HG02588 (cell line): ENCODE measurements around the gene SNUPN.

ENCODE experiments used
- ATAC-seq: cut with Tn5 transposase; IDR thresholded peaks from one replicate; pipeline ENCODE4 v1.9.1; 2021; ENCODE audit warnings: mild to moderate bottlenecking, moderate library complexity; ENCODE audit not compliant: unreplicated experiment

Gene SNUPN

DNA sequence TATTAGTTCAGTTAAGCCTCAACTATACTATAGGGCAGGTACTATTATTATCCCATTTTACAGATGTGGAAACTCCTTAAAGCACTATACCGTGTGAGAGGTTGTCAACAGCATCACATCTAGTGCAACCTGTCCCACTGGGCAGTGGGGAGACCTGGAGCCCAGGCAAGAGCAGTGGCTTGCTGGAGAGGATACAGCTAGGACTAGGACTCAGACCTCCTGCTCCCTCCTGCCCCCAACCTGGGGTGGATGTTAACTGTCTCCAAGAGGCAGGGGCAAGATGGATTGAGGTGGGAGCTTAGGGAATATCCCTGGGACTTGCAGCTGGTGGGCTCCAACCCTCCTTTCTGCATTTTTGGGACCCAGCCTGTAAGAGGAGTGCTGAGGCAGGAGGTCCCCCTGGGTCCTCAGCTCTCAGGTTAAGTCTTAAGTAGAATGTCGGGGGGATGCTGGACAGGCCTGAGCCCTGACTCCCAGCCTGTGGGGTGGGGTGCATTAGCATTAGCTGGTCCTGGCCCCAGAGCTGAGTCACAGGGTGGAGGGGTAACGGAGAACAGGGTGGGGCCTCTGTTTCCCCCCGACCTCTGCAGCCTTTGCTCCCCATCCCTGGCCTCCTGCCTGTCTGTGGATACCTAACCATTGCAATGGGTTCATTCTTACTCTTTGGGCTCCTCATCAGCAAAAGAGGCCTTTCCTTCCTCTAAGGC is 28.8 kb upstream of the SNUPN start:
- ATAC-seq = no peak

DNA sequence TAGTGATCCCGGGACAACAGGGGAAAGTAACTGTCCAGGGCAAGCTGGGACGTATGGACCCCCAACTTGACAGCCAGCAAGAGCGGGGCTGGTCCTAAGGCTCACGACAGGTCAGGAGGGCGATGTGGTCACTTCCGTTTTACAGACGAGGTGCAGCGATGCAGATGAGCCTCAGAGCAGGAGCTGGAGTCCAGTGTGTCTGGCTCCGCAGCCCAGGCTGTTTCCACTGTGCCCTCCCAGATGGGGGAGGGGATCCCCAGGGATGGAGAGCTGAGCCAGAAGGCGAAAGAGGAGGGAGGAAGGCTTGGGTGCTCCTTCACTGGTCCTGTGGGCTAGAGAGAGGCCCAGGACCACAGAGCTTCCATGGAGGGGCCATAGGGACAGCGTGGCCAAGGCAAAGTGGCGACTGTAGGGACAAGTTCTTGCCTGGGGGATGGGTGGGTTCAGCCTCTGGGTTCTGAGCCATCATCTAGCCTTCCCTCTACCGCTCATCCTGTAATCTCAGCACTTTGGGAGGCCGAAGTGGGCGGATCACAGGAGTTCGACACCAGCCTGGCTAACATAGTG is 27.9 kb upstream of the SNUPN start:
- no peak for ATAC-seq

DNA sequence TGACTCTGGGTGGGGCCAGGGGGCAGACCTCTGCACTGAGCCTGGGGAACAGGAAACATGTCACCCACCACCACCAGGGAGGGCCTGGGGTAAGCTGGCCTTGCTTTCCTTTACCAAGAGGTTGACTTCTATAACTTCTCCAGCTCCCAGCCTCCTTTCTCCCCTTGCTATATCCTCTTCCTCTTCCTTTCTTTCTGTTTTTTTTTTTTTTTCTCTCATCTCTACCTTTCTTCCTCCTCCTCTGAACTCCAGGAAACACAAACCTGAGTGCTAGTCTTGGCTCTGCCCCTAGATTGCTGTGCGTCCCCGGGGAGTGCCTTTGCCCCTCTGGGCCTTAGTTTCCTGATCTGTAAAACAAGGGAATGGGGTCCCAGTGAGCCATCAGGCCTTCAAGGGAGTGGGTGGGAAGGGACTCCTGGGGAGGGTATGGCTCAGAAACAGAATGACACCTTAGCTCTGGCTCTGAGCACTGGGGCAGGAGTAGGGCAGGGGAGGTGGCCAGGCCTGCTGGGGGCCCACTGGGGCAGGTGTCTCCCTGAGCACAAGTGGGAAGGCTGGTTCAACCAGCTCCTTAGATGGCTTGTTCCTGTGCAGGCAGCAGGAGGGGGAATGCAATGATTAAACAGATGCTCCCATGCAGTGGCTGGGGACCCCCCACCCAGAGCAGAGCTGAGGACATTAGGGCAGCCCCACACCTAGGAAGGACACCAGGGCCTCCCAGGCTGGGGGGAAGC is 26.5 kb upstream of the SNUPN start:
- no peak for ATAC-seq

DNA sequence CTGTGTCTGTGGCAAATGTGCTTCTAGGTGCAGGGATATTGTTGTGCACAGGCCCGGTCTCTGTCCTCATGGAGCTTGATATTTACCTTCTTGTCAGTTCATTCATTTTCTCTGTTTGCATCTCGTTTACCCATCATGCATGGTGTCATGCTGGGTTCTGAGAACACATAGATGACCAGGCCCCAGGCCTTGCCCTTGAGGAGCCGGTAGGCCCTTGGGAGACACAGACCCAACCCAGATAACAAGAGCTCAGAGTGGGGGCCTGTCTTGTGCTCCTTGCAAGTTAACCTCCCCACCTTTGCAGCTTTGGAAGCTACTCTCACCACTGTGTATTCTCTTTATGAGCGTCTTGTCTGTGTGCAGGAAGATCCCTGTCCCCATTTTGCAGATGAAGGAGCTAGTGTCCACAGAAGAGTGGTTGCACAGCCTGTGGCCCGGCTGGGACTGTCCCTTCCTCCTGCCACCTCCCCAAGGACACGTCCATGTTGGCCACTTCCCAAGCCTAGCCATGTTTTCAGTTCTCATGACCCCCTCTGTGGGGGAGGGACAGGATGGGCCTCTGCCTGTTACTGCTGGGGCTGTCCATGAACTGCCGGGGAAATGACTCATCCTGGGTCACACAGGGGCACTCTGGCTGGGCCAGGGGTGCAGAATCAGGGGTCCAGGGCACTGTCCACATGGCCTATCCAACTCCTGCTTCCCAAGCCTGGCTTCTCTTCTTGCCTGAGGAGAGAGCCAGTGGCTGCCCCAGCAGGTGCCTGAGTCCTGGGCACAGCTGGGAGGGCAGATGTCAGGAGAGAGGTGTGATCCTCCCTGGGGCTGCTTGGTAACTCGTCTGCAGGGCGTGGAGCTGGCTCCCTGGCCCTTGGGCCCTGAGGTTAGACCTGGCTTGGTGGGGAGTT is 25.6 kb upstream of the SNUPN start:
- ATAC-seq = no peak

DNA sequence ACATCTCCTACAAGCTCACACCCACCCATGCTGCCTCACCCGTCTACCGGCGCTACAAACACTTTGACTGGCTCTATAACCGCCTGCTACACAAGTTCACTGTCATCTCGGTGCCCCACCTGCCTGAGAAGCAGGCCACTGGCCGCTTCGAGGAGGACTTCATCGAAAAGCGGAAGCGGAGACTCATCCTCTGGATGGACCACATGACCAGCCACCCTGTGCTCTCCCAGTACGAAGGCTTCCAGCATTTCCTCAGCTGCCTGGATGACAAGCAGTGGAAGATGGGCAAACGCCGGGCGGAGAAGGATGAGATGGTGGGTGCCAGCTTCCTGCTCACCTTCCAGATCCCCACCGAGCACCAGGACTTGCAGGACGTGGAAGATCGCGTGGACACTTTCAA is 24.3 kb upstream of the SNUPN start:
- no peak for ATAC-seq

DNA sequence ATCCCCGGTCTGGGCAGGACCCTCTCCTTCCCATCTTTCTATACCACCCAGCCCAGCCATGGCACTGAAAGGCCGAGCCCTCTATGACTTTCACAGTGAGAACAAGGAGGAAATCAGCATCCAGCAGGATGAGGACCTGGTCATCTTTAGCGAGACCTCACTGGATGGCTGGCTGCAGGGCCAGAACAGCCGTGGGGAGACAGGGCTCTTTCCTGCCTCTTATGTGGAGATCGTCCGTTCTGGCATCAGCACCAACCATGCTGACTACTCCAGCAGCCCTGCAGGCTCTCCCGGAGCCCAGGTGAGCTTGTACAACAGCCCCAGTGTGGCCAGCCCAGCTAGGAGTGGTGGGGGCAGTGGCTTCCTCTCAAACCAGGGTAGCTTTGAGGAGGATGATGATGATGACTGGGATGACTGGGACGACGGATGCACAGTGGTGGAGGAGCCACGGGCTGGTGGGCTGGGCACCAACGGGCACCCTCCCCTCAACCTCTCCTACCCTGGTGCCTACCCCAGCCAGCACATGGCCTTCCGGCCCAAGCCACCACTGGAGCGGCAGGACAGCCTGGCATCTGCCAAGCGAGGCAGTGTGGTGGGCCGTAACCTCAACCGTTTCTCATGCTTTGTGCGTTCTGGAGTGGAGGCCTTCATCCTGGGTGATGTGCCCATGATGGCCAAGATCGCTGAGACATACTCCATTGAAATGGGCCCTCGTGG is 23.7 kb upstream of the SNUPN start:
- no peak for ATAC-seq

DNA sequence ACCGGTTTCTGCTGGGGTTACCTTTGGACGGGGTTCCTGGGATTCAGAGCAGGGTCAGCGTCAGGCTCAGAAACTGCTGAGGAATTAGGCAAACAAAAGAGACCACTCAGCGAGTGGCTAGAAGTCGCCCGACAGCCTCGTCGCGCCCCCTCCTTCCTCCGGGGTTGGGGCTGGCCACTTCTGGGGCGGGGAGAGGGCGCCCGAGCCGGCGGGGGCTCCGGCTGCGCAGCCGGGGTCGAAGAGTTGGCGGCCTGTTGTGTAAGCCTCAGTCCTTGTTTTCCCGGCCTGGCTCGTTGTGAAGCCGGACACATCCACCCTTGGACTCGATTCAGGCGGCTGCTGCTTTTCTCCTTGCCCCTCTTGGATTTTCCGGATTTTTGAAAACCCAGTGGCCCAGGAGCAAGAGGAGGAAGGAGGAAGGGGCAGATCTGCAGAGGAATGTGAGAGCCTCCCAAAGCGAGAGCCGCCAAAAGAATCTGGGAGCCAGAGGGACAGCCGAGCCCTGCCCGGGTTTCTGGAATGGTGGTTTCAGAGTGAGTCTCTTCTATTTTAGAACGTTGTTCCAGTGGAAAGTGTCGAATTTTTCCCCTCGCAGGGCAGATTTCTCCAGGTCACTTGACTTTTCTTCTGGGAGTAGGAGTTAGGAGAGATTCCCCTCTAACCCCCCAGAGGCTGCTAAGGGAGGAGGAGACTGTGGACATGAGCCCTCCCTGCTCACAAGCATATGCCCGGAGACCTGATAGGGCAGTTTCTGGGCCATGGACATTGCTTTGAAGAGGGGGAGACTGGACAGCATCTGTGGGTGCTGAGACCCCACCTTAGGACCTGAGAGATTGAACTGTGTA is 22.9 kb upstream of the SNUPN start:
- ATAC-seq = no peak

DNA sequence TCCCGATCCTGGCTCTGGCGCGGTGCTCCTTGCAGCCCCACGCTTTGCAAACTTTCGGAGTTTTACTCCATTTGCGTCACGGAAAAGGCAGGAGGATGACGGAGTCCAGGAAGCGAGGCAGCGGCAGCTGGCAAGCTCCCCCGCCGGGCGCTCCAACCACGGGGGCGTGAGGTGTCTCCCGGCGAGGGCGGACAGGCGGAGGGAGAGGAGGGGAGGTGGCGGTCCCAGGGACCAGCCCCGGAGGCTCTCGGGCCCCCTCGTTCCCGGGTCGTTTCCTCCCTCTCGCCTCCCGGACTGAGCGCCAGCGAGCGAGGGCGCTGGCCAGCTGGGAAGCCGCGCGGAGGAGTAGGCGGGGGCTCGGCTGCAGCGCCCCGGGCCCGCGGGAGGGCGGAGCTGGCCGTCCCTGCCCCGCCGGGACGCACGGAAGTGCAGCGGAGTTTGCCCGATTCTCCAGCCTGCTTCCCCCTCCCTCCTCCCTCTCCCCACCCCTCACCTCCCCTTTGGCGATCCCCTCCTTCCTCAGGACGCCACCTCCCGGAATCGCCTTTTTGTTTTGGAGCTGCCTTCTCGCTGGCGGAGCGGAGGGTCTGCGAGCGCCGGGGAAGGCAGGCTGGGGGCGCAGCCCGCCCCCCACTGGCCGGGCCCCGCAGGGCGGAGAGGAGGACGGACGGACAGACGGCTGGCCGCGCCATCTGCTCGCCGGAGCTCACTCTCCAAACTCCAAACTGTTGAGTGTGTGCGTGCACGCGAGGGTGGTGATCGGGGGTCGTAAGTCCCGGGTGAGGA is 22.0 kb upstream of the SNUPN start, which contains the start of gene SNX33:
Gene SNX33, plus strand, starts transcription at position 543 of the 786 bp plus-strand sequence. CDS start 1,191 bp downstream, outside the sequence.
- no peak for ATAC-seq

DNA sequence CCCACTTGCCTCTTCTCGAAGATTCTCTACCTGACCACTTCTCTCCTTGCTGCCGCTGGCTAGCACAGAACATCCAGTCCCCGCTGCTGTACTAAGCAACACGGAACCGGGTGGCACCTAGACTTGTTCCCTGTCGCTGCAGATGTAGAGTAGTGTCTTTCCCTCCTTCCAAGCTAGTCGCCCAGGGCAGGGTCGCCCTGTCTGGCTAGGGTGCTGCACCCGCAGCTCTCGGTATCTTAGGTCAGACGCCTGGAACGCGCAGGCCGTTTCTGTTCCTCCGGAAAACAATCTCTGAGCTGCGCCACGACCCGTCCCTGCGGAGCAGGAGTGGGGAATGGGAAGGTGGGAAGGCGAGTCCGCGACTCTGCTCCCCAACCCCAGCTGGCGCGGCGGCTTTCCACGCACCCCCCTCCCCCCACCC is 21.4 kb upstream of the SNUPN start:
- ATAC-seq = no peak

DNA sequence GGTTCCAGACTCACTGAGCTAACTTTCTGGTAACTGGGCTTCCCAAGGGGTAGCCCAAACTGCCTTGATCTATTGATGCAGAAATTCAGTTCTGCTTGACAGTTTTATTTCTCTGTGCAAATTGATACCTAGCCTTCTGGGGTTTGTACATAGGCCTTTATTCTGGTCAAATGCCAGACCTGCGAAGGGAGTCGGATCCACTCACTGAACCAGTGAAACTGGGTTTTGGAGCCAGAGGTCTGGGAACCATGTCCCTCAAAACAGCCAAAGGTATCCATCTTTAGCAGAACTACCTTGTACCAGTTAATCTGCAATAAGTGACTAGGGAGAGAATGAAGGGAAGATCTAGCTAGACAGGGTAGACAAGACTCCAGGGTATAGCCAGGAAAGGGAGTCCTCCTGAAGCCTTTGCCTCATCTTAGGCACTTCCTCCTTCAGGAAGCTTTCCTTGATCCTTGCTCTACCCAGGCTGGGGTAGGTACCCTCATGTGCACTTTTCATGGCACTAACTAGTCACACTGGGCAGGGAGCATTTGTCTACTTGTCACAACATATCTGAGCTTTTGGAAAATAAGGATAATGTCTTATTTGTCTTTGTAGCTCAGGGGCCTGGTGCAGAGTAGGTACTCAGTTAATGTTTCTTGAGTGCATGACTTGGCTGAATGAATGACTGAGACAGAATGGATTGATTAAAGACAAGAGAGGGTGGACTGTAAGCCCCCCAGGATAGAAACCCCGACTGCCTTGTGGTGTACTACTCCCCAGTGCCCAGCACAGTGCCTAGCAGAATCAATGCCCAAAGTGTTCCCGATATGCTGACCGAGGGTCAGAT is 20.8 kb upstream of the SNUPN start:
- ATAC-seq = no peak

DNA sequence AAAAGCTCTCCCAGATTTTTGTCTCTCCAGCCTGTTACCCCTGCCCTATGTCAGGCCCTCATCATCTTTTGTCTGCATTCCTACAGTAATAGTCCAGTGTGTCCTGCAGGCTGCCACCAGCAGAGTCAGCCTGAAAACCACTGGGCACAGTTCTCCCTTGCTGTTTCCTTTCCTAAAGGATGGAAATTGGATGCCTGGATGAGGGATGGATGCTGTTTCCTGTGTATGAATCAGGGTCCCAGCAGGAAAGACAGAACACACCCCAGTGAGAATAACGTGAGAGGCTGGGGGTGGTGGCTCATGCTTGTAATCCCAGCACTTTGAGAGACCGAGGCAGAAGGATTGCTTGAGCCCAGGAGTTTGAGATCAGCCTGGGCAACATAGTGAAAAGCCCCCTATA is 18.9 kb upstream of the SNUPN start:
- ATAC-seq = no peak

DNA sequence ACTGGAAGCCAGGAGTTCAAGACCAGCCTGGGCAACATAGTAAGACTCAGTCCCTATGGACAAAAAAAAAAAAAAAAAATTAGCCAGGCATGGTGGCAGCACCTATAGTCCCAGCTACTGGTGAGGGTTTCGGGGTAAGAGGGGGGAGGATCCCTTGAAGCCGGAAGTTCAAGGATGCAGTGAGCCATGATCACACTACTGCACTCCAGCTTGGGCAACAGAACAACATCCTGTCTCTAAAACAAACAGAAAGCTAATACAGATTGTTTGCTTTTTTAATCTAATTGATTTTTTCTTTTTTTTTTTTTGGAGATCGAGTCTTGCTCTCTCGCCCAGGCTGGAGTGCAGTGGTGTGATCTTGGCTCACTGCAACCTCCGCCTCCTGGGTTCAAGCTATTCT is 16.1 kb upstream of the SNUPN start:
- no peak for ATAC-seq

DNA sequence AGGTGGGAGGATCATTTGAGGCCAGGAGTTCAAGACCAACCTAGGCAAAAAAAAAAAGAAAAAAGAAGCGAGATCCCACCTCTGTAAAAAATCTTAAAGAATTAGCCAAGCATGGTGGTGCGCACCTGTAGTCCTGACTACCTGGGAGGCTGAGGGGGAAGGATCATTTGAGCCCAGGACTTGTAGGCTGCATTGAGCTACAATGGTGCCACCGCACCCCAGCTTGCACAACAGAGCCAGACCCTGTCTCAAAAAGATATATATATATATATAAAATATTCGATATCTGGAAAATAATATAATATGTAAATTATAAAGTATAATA is 15.6 kb upstream of the SNUPN start:
- no peak for ATAC-seq

DNA sequence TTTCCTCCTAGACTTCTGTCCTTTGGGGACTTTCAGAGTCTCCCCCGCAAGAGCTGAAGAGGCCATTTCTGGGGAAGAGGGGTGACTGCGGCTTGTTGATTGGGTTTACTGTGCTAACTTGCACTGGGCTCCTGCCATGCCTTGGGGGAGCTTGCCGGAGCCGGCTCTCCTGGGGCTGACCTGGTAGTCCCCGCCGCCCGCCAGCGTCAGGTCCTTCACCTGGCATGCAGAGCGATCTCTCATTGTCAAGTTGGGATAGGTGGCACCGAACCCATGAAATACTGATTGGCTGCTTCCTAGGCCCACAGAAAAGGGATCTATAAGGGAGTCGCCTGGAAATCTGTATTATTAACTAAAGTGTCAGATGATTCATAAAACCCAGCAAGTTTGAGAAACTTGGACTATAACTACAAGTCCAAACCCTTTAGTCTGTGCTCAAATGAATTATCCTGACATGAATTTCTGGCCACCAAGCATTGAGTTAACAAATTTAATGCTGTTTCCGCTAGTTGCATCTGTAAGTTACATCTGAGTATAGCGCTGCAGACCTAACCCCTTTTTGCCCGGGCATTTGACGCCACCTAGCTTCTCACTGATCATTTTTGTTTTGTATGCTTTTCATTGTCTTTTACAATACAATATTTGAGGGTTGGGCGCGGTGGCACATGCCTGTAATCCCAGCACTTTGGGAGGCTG is 15.1 kb upstream of the SNUPN start:
- ATAC-seq = peak; percentile 32

DNA sequence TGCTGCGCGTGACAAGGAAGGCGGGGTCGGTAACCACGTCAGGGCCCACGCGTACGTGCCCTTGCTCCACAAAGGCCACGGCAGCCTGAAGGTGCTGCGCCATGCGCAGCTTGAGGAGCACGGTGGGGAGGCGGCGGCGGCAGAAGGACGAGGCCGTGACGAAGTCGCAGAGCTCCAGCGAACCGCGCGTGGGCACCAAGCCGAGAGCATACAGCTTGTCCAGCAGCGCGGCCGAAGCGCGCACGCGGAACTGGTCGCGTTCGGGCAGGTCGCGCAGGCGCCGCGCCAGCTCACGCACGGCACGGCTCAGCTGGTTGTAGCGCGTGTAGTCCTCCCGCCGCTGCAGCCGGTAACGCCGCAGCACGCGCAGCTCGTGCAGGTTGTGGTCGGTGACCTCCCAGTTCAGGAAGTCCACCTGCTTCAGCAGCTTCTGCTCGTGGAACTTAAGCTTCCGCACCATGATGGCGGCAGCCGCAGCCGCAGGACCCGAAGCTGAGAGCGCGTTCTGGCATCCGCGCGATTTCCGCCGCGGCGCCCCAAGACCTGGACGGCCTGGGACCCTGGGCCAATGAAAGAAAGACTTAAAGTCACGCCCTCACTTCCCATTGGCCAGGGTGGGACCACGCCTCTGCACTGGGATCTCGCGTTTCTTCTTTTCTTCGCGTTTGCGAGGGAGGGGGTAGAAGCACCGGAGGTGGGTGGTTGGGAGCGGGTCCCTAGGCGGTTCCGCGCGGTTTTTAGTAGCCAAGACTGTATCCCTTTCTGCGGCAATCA is 14.4 kb upstream of the SNUPN start, which contains the start of gene IMP3:
Gene IMP3, minus strand, starts transcription at position 516 of the 774 bp plus-strand sequence. Its CDS starts 56 bp downstream, at position 460.
- peak; percentile 89 for ATAC-seq

DNA sequence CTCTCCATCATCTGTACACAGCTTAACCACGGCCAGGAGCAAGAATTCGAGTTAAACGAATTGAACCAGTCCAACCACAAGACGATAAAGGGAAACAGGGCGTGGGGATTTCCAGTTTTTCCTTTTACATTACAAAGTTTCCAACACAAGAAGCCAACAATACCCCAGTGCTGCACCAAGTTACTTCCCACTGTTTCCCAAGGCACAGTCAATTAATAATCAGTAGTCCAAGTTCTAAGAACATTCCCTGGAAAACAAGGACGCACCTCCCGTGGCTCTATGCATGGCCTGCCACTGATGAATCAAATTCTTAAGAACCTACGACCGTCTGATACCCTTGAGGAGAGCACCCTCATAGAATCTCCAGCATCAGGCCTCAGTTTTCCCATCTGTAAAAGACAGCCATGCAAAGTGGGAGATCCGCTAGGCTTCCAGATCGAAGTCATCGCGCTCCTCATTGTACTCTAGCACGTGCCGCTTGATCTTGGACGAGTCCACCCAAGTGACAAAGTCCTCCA is 13.7 kb upstream of the SNUPN start:
- ATAC-seq = no peak
